ENCODE data around the gene CRNKL1. TPM values are rescaled to one million over a fixed set of nuclear protein-coding genes. Genes with fewer than 3 reads are reported as not detected.

Gene CRNKL1
- total RNA-seq, 2 experiments from 2014 or later = 25.9 to 29.6 TPM

- ChIA-PET CTCF (interaction anchor here (0.5 to 1.6 kb wide), 3 partner anchors 67 to 506 kb away, joined by 3 to 7 read pairs (median 3); no protein-coding TSS in a partner anchor), POLR2A (no interaction called here)
These were observed 59.0 kb downstream of the CRNKL1 start for GRCh38 chr20:19992996-19993908.

GRCh38 chr20:19991854-19992253 lies 60.4 kb downstream of the CRNKL1 start:
- ChIA-PET POLR2A (no interaction called here), CTCF (no interaction called here)

- ChIA-PET POLR2A (no interaction called here), CTCF (interaction anchor here (1.2 kb wide), 1 partner anchor 13 kb away, joined by 3 read pairs; no protein-coding TSS in a partner anchor)
These were observed 61.0 kb downstream of the CRNKL1 start for GRCh38 chr20:19991308-19991707.

- CTCF ChIA-PET = interaction anchor here (1.2 kb wide), 1 partner anchor 14 kb away, joined by 3 read pairs; no protein-coding TSS in a partner anchor
- POLR2A ChIA-PET = no interaction called here
These were observed 61.4 kb downstream of the CRNKL1 start for GRCh38 chr20:19990850-19991249.

- CTCF ChIA-PET = no interaction called here
- POLR2A ChIA-PET = no interaction called here
These were observed 65.2 kb downstream of the CRNKL1 start for GRCh38 chr20:19987046-19987445.

GRCh38 chr20:19986419-19986818 lies 65.8 kb downstream of the CRNKL1 start:
- POLR2A ChIA-PET = no interaction called here
- CTCF ChIA-PET = no interaction called here

Other genes starting within 250 kb of the CRNKL1 start
- gene NAA20, start 35.1 kb downstream of the CRNKL1 start, total RNA-seq = 100 to 1,000 TPM; 110 to 111 TPM
- under 1 TPM in 1 of 2 experiments, not detected in 1; 0.36 TPM for gene CFAP61, start 66 bp upstream of the CRNKL1 start, total RNA-seq